G401 (cell line): ENCODE measurements around the gene SLIT3. TPM values are rescaled to one million over a fixed set of nuclear protein-coding genes. Genes with fewer than 3 reads are reported as not detected.

Experiments
- DNase-seq: peaks from one replicate; pipeline ENCODE4 v3.0.0-alpha.2; 2015; ENCODE audit warnings: low spot score
- in situ Hi-C: cut with HindIII; loops from 2 replicates; pipeline ENCODE4 v1.10.0; 2016; ENCODE audit warnings: low sequenced_read_pairs, mixed read lengths
- total RNA-seq: library from RNA; depleted of rRNA; stranded (reverse); fragments of >200 nt; shearing (Covaris generic); gene quantifications from 2 replicates; pipeline ENCODE4 v1.2.3, GENCODE V29; 2014

Gene SLIT3
- total RNA-seq, 1 experiment from 2014 or later, result 0.03 TPM

DNA sequence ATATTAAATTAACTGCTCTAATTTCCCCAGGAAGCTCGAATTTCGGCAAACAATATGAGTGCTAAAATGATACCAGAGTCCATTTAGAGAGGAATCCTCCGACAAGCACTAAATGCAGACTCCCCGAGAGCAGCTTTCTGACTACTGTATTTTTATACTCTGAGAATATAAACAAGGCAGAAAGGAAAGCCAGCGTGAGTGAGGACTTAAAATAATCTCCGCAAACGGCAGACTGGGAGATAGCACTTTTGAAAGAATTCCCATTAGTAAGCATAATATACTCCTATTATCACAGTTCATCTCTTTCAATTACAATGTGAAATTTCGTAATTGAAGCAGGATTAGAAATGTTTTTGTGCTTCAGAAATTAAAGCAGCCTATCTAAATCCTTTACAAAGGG, 452.4 kb downstream of the SLIT3 start:
- in situ Hi-C loops, result no loop called here

DNA sequence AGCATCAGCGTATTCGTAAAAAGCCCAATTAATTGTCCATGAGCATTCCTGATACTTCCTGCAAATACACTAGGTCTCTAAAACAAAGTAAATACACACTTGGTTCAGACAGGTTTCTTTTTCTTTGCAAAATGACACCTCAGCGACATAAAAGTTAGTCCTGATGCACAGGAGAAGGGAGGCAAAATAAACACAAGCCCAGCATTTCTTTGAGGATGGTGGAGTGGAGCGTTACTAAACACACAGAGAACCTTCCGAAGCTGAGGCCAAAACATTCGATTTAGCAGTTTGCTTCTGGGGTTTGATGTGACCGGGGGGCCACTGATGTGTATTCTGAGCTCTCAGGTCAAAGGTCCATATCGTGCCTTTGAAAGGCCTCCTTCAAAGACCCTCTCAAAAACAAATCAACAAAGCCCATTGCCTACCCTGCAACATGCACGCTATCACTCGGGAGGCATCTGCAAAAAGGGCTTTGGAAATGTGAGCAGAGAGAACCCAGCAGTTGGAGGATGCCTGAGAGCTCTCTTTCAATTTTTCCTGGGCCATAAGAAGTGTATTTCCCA, 453.3 kb downstream of the SLIT3 start:
- in situ Hi-C loops, result no loop called here
- DNase-seq, result no peak

More for the DNA sequence above, 452.4 kb downstream of the SLIT3 start:
- DNase-seq, result no peak

DNA sequence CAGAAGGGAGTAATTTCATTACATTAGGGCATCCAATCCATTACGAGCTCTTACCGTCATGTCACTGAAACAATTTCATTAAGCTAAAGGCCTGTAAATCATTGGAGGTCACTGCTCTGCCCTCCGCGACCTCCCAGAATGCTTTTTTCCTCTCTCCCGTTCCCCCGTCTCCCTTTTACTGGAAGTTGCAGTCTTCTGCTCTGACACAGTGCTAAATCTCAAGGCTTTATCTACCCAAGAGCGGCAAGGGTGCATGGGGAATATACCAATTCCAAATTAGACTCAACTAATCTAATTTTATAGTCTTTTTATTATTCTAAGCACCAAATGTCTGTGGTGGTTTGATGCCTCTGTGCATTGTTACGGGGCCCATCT, 456.0 kb downstream of the SLIT3 start:
- in situ Hi-C loops, result no loop called here
- DNase-seq, result no peak

DNA sequence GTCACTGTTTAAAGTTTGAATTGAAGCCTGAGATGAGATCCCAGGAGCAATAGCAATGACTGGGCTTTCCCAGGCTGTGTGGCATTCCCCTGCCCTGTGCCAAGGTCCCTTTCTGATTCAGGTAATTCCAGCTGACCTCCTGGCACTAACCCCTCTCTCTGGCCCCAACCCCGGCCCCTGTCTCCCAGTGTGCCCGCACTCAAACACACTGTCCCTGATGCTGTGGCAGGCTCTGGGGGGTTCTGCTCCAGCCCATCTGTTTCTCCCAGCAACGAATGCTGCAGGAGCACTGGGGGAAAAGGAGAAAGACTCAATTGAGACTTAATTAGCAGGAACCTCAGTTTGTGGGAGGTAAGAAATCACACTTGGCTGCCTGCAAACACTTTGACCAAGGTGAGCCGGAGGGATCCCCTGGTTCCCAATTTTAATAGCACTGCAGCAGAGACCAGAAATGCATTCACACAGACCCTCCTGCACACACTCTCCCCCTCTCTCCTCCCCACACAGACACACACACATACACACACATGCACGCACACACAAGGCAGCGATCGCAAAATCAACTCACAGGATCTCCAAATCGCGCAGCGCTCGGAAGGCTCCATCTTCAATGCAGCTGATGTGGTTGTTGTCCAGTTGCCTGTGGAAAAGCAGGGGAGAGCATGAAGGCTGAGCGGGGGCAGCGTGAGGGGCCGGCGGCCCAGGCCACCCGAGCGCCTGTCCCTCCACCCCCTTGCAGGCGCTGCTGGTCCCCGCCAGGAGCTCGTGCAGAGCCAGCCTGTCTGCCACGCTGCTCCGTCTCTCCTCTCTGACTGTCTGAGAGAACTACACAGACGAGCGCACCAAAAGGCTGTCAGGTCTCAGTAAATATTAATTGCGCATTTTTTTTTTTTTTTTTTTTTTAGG, 456.7 kb downstream of the SLIT3 start:
- peak; percentile 63 for DNase-seq
- in situ Hi-C loops, result no loop called here

DNA sequence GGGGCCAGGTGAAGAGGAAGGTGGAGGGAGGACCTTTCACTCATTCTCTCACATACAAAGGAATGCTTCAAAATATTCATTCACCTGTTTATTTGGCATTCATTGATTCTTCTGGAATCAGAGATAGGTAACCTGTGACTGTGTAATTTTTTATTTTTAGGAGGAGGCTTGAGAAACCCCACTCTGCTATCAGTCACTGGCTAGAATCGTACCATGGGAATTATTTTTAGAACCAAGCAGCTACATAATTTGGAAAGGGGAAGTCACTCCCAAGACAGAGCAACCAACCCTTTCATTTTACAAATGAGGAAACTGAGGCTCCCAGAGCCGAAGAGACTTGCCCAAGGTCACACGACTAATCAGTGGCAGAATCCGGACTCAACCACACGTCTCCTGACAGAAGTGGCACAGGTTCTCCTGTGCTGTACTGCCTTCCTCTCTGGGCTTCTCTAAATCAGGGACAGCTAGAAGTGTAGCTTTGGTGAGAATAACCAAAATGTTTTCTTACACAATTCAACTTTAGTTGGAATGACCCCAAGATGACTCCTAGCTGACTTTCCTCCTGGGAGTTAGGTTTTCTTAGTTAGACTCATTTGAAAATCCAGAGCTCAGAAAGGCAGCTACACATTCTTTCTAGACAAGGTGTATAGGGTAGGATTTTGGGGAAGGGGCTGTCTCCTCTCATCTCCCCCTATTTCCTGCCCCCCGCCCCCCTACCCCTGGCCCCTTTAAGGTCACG, 457.5 kb downstream of the SLIT3 start:
- DNase-seq, result no peak
- in situ Hi-C loops, result no loop called here

DNA sequence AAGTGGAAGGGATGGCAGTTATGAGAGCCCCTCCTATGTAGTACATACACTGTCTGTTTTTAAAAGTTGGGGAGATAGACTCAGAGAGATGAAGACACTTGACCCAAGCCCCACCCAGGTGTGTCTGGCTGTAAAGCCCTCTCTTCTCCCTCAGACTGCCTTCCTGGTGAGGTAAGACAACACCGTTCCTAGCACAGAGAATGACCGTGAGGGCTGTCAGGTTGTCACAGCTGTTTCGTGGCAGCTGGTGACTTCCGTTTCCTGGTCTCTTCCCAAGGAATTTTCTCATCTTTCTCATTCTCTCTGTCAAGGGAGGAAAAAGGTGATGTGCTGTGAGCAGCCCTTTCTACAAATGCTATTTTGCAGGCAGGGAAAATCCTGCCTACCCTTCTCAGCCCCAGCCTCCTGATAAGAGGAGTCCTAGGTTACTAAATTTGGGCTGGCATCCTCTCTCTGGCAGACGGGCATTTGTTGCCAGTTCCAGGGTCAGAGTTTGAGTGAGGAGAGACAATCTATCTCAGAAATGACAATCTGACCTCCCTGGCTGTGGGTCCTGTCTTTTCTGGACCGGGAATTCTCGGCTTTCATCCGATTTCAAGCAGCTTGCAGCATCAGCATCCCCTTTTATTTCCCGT, 458.3 kb downstream of the SLIT3 start:
- in situ Hi-C loops, result no loop called here
- DNase-seq, result no peak

DNA sequence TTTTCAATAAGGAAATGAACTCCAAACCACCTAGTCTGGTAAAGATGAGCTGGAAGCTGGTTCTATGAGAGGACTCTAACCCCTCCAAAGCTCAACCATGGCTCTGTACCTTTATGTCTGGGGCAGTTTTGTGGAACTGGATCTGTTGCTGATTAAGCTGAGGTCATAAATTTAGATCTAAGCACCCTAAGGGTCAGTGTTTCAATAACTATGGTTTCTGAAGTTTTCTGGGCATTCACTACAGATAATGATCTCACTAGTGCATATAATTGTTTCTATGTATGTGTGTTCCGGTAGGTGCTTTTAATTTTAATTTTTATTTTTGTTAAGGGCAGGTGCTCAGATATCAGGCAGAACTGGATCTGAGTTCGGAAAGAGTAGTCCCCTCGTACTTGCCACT, 463.1 kb downstream of the SLIT3 start:
- no peak for DNase-seq
- in situ Hi-C loops, result no loop called here

DNA sequence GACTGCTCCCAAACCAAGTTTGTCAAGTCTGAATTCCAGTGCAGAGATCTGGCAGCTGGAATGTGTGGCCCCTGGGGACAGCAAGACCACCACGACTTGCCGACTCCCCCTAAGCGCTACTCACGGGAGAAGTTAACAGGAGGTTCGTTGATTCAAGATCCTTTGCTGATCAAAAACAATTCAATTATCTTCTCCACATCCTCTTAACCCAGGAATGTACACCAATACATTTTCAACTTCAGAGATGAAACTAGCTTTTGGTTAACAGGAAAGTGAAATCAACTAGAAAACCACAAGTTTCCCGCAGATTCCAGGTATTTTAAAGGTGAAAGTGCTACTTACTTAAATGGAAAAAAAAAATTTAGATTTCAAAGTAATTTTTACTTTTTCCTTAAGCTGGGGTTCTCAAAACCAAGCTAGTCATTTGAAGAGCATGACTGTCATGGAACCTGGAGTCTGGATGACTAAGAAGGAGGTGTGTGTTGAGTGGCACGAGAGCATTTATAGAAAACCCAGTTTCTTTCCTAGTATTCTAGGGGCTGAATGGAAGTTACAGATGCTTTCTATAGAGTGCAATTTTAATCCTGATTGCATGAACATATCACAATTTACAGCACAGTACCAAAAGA, 464.2 kb downstream of the SLIT3 start:
- no peak for DNase-seq
- in situ Hi-C loops, result no loop called here

DNA sequence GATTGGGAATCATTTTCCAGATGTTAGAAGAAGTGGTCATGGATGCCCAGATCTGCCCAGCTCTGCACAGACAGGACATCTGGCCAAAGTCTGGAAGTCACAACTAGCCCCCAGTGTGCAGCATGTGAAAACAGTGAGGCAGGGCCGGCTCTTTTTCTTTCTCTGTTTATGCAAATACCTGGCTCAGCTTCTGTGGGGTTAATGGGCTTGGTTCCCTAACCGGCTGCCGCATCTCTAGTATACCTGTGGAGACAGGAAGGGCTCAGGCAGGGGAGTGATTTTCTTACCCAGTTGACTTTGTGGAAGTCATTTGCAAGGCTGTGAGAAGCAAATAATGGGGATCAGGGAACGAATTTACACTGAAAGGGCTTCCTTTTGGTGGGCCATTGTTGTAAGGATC, 467.0 kb downstream of the SLIT3 start:
- no peak for DNase-seq
- in situ Hi-C loops, result no loop called here

DNA sequence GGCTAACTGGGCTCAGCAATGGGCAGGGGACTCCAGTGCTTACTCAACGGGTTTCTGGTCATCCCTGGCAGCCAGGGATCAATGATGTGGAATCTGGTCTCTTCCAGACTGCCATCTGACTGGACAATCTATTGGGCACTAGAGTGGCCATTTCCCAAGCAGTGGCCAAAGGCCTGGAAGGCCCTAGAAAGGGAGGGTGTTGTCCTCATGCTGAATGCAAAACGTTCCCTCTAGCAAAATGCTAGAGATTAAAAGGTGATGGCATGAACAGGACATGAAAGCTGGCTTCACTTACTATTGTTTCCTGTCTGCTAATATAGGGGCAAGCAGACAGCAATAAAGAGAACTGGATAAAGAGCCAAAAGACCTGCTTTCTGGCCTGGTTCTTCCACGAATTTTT, 467.6 kb downstream of the SLIT3 start:
- DNase-seq, result no peak
- in situ Hi-C loops, result no loop called here

DNA sequence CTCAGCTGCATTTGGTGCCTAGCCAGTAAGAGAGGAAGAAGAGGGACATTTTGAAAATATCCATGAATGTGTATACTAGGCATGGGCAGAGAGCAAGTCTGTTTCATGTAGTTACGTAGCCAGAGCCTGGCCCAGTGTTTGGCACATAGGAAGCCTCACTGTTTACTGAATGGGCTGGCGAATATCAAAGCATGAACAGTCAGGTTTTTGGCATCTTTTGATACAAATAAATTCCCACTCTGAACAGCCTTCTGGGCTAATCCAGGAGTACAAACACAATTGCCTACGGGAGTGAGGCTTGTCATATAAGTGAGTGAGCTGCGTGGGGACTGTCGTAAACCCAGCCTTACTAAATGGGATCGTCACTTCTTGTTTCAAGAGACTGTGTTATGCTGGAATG, 468.6 kb downstream of the SLIT3 start:
- peak; percentile 35 for DNase-seq
- in situ Hi-C loops, result no loop called here

DNA sequence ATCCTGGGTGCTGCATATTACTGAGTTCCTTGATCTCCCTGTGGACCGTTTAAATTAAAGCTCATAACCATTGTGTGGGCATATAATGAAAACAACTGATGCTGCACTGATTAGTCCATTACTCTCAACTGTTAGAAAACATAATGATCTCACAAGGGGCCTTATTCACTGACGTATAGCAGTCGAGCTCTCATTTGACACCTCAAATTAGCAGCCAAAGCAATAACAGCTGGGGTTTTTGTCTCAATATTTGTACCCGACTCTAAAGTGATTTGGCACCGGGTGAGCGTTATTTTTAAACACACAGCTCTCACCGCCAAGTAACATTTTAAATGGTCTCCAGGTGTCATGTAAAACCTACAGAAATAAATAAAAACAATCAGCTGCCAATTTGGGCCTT, 469.6 kb downstream of the SLIT3 start:
- peak; percentile 57 for DNase-seq
- in situ Hi-C loops, result no loop called here

DNA sequence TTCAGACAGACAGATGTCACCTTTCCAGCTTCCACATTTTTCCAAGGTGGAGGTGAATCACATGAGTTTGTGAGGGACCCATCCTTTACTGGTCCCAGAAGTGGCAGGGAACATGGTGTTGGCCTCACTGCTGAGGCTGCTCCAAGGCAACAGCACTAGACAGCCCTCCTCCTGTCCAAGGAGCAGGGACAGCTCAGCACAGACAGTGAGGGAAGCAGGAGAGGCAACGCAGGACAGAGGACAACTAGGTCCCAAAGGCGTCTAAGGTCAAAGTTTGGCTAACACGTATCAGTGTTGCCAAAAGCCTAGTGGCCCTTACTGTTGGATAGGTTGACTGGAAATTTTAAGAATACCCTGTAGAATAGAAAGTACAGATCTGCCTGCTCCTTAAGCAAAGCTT, 470.1 kb downstream of the SLIT3 start:
- in situ Hi-C loops, result no loop called here
- DNase-seq, result no peak

DNA sequence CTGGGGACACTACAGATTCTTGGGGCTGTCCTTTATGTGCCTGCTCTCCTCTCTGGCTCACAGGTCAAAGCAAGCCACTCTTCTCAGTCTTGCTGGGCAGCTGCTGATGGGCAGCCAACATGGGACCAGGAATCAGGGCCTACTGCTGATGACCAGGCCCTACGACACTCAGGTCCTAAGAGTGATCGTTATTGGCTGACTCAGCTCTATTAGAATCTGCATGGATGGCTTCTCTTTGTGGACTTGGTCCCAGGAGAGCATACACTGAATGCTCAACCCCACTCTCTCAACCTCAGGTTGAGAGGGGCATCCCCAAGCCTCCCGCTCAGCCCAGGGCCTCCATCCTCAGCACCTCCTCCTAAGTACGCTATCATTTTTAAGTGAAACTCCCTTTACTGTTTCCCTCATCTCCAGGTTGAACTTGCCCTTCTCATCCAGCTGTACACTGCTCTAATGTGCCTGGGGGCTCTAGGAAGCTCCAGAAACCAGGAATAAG, 471.0 kb downstream of the SLIT3 start:
- DNase-seq, result no peak
- in situ Hi-C loops, result no loop called here

DNA sequence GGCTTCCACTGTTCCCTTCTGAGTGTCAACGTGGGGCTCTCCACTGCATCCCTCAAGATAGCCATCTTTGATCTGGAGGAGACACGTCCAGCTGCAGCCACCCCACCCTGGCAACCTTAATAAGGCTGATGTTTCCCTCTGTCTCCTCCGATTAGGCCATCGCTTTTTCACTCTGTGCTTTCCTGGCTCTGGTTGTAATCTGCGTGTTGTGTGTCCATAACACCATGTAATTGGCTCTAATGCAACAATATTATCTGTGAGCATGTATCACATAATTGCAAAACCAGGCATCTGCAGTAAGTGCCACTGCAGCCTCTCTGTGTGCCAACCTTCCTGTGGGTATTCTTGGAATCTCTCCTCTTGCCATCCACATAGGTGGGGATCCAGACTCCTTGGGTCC, 471.9 kb downstream of the SLIT3 start:
- DNase-seq, result no peak
- in situ Hi-C loops, result no loop called here

DNA sequence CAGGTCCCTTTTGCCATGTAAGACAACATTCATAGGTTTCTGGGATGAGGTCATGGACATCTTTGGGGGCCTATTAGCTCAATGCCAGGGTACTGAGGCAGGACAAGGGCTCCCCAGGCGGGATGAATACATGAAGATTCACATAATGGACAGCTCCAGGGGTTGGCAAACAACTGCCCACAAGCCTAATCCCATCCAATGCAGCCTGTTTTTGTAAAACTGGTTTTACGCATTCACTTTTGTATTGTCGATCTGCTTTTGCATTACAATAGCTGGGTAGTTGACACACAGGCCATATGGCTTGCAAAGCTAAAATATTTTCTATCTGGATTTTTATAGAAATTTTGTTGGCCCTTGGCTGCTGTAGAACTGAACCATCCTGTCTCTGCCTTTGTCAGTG, 473.3 kb downstream of the SLIT3 start:
- DNase-seq, result no peak
- in situ Hi-C loops, result no loop called here

DNA sequence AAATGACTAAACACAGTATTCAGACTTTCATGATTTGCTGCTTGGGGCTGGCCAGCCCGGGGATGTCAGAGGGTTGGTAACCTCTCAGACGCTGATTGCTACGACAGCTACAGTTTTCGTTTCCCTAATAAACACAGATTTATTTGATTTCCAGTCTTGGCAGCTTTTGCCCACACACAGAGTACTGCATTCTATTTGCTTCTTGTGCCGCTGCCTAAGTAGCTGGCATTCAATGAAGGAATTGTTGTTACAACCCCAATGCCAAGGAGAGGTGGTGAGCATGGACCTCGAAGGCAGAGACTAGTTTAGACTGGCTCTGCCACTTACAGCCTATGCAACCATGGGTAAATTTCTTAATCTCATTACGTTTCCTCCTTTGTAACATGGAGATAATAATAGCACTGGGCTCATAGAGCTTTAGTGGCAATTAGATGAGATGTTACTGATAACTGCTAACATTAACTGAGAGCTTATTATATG, 474.7 kb downstream of the SLIT3 start:
- peak; percentile 22 for DNase-seq
- in situ Hi-C loops, result no loop called here

DNA sequence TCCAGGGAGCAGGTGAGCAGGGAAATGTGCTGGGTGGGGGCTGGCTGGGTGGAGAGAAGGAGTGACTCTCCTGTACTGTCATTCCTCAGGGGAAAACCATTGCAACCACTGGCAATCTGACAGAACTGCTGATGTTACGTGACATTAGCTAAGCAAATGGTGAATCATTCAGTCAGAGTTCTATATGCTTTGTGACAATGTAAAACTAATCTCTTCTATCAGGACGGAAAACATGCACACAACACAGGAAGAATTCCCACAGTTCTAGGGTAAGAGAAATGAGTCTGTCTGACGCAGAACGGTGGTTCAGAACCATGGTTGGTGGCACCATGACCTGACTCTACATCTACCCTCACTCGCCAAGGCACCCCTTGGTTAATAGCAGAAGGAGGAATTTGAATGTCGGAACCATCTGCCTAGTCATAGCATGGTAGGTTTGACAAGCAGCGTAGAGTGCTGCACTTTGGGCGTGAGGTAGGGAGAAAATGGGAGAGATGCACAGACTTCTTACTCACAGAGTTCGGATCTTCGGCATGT, 478.1 kb downstream of the SLIT3 start:
- DNase-seq, result no peak
- in situ Hi-C loops, result no loop called here

DNA sequence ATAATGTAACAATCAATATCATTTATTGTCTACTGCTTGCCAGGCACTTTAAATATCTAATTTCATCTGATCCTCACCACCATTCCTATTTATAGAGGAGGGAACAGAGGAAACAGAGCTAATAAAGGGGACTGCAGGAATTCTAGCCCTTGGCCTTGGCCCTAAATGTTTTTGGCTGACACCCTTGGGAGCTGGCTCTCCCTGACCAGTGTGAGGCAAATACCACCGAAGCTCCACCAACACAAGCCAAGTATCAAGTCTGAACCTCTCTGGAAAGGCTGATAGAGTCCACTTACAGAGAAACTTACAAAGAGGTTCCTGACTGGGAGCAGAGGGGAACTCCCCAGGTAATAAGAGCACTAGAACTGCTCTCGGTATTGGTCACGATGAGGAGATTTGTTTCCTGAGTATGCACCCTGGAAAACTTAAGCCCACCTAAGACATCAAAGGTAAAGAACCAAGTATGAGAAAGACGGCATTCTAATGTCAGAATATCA, 478.6 kb downstream of the SLIT3 start:
- in situ Hi-C loops, result no loop called here

More for the DNA sequence above, 478.6 kb downstream of the SLIT3 start:
- DNase-seq, result no peak
